A673 (cell line): ENCODE results near the gene TMEM43.

ENCODE experiments used
- EZH2 ChIP-seq: fragments of 200-600 bp; sonication (generic); IDR thresholded peaks from 2 replicates; pipeline ENCODE4 v1.6.1; 2017; ENCODE audit warnings: borderline replicate concordance, low read depth, mild to moderate bottlenecking, mixed read lengths, antibody characterized with exemption, low read length; ENCODE audit not compliant: poor library complexity, severe bottlenecking
- TF ChIP-seq, protein P1 (sequence below): fragments of 300-800, 200-600 bp; sonication (generic); conservative IDR thresholded peaks from 2 replicates; pipeline ENCODE4 v1.5.1; 2017; ENCODE audit warnings: low read depth, mild to moderate bottlenecking, antibody characterized with exemption, low read length, moderate library complexity, mixed read lengths

DNA sequence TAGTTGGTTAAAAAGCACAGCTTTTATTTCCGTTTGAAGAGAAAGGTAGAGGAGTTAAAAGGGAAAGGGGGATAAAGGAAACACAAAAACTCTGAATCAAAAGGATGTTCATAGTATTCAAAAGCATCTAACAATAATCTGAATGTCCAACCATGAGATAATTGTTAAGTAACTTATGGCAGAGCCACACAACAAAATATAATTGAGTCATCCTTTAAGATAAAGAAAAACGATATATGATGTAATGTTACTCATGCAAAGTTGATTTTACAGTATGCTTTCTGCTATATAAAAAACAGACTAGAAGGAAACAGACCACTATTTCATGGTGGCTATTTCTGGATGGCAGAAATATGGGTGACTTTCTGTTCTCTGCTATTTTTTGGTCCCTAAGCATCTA lies 49.6 kb downstream of the TMEM43 start:
- TF ChIP-seq, protein P1, sequence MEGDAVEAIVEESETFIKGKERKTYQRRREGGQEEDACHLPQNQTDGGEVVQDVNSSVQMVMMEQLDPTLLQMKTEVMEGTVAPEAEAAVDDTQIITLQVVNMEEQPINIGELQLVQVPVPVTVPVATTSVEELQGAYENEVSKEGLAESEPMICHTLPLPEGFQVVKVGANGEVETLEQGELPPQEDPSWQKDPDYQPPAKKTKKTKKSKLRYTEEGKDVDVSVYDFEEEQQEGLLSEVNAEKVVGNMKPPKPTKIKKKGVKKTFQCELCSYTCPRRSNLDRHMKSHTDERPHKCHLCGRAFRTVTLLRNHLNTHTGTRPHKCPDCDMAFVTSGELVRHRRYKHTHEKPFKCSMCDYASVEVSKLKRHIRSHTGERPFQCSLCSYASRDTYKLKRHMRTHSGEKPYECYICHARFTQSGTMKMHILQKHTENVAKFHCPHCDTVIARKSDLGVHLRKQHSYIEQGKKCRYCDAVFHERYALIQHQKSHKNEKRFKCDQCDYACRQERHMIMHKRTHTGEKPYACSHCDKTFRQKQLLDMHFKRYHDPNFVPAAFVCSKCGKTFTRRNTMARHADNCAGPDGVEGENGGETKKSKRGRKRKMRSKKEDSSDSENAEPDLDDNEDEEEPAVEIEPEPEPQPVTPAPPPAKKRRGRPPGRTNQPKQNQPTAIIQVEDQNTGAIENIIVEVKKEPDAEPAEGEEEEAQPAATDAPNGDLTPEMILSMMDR = no peak
- TF ChIP-seq EZH2 = no peak
